Adrenal gland (tissue), 12 donors: ENCODE results near the gene HHIPL1. TPM values are rescaled to one million over a fixed set of nuclear protein-coding genes. Genes with fewer than 3 reads are reported as not detected.

Experiments used
- DNase-seq, 7 donors: peaks; one replicate each; pipeline ENCODE4 v3.0.0-alpha.2; 2019 to 2020
- H3K27ac ChIP-seq, 5 donors: fragments of 200-600 bp; sonication (generic) in 4 of 5; 1 replicate in 3 of 5; 2 replicates in 2 of 5; pipeline versions ENCODE4 v1.5.1 to v1.8.0; 2016 to 2020; ENCODE audit warnings: mild to moderate bottlenecking in 1 of 5
- H3K27me3 ChIP-seq: fragments of 200-600 bp; 2 replicates; pipeline ENCODE4 v1.8.0; 2021
- H3K36me3 ChIP-seq, 2 donors: fragments of 200-600 bp; replicated peaks in 1 of 2; 1 replicate in 1 of 2; 2 replicates in 1 of 2; pipeline versions ENCODE4 v1.5.1 to v1.8.0; 2018 to 2022
- H3K4me1 ChIP-seq, 2 donors: fragments of 200-600 bp; replicated peaks in 1 of 2; 1 replicate in 1 of 2; 2 replicates in 1 of 2; pipeline versions ENCODE4 v1.5.1 to v1.8.0; 2018 to 2021
- H3K4me3 ChIP-seq, 4 donors: fragments of 200-600 bp; sonication (generic) in 3 of 4; one replicate each; pipeline ENCODE4 v1.5.1; 2016 to 2018
- H3K9me3 ChIP-seq, 3 donors: fragments of 200-600 bp; sonication (generic) in 1 of 3; replicated peaks in 1 of 3; 1 replicate in 2 of 3; 2 replicates in 1 of 3; pipeline versions ENCODE4 v1.5.1 to v1.8.0; 2016 to 2021
- POLR2A ChIP-seq, 2 donors: fragments of 450-650 bp; IDR thresholded peaks; one replicate each; pipeline ENCODE4 v1.6.1; 2017; ENCODE audit warnings: antibody characterized with exemption in 2 of 2, mild to moderate bottlenecking in 2 of 2, moderate library complexity in 1 of 2
- WGBS, 4 donors: extraction: QIAGEN DNeasy Blood & Tissue Kit in 2 of 4; methylation state at CpG; one replicate each; pipeline versions ENCODE4 v1.1.5 to v1.1.7; 2013 to 2017; 5-methylcytosine and 5-hydroxymethylcytosine counted together
- intact Hi-C, 2 donors: fragments of 100-400 bp; cut with DNase I; formaldehyde crosslinking; loops; one replicate each; pipeline versions ENCODE4 v1.14.1 to v1.15.0; 2022 to 2023
- polyA plus RNA-seq, 3 donors: library from polyadenylated mRNA; stranded (reverse); fragments of 200-250 nt in 2 of 3; fragments of 350-450 nt in 1 of 3; fragmentation: Illumina TruSeq in 1 of 3; extraction: RNeasy Lipid Tissue Mini Kit (QIAGEN cat#74804) in 1 of 3; gene quantifications; one replicate each; pipeline ENCODE4 v1.2.3, GENCODE V29; 2013 to 2014
- total RNA-seq, 9 donors: library from RNA; depleted of rRNA in 4 of 9; stranded (reverse); fragments of >200 nt in 4 of 9; fragments of 120-200 nt in 1 of 9; fragmentation: NEBNext Ultra II Directional in 1 of 9; extraction: Animal tissue kit (Norgen Biotek cat#: 25700) in 1 of 9; gene quantifications; one replicate each; pipeline versions ENCODE4 v1.1.0 to v1.2.4, GENCODE V29; 2013 to 2023
- TF ChIP-seq, protein P1 (sequence below), 6 experiments: fragments of 450-650 bp in 4 of 6; fragments of 200-600 bp in 2 of 6; sonication (generic) in 1 of 6; IDR thresholded peaks; 1 replicate in 5 of 6; 2 replicates in 1 of 6; pipeline versions ENCODE4 v1.5.1 to v1.8.0; 2016 to 2021; ENCODE audit warnings: antibody characterized with exemption in 6 of 6, mild to moderate bottlenecking in 2 of 6, moderate library complexity in 1 of 6
- donor health status: healthy with polysubstance abuse.
- donor health status: Bipolar disorder and iron deficiency.
- donor health status: DM: yes; HTN: yes; CAD: no.
- donor health status: DM: no; HTN: no; CAD: no.
- donor health status: DM: no; HTN: no; CAD: no.
- donor health status: DM: yes; HTN: yes; CAD: no.

Gene HHIPL1
- total and polyA plus RNA-seq, 12 donors = 0.20 to 2.9 (median 1.3) TPM

- no peaks in the 10 kb centered on the region for H3K36me3 ChIP-seq
- H3K9me3 ChIP-seq = no peaks in the 10 kb centered on the region
- intact Hi-C loops = no loop called here
- no peak for TF ChIP-seq POLR2A (IDR thresholded peaks at IDR 0.05)
- TF ChIP-seq, protein P1, sequence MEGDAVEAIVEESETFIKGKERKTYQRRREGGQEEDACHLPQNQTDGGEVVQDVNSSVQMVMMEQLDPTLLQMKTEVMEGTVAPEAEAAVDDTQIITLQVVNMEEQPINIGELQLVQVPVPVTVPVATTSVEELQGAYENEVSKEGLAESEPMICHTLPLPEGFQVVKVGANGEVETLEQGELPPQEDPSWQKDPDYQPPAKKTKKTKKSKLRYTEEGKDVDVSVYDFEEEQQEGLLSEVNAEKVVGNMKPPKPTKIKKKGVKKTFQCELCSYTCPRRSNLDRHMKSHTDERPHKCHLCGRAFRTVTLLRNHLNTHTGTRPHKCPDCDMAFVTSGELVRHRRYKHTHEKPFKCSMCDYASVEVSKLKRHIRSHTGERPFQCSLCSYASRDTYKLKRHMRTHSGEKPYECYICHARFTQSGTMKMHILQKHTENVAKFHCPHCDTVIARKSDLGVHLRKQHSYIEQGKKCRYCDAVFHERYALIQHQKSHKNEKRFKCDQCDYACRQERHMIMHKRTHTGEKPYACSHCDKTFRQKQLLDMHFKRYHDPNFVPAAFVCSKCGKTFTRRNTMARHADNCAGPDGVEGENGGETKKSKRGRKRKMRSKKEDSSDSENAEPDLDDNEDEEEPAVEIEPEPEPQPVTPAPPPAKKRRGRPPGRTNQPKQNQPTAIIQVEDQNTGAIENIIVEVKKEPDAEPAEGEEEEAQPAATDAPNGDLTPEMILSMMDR (IDR thresholded peaks at IDR 0.05) = no peak
- no peak for DNase-seq
- no peak overlapping the region for H3K4me3 ChIP-seq
- no peaks in the 10 kb centered on the region for H3K4me1 ChIP-seq
- H3K27ac ChIP-seq = no peak overlapping the region
- no peaks in the 10 kb centered on the region for H3K27me3 ChIP-seq
- 93 to 99% (median 97%) methylated on average over 4 of the region's 4 CpGs for WGBS, 4 donors
Measured at GRCh38 chr14:99611646-99612045, 33.3 kb upstream of the HHIPL1 start.

GRCh38 chr14:99612071-99612737, 32.7 kb upstream of the HHIPL1 start:
- TF ChIP-seq, protein P1 (IDR thresholded peaks at IDR 0.05) = no peak
- TF ChIP-seq POLR2A (IDR thresholded peaks at IDR 0.05) = no peak
- no peaks in the 10 kb centered on the region for H3K4me1 ChIP-seq
- no peak overlapping the region for H3K4me3 ChIP-seq
- no peak overlapping the region for H3K27ac ChIP-seq
- H3K9me3 ChIP-seq = no peaks in the 10 kb centered on the region
- 70 to 80% (median 73%) methylated on average over 10 to 11 of the region's 11 CpGs for WGBS, 4 donors
- H3K27me3 ChIP-seq = no peaks in the 10 kb centered on the region
- H3K36me3 ChIP-seq = no peaks in the 10 kb centered on the region
- intact Hi-C loops = no loop called here
- DNase-seq = no peak

- DNase-seq = no peak
- H3K9me3 ChIP-seq = no peaks in the 10 kb centered on the region
- no peak overlapping the region for H3K4me3 ChIP-seq
- H3K27me3 ChIP-seq = no peaks in the 10 kb centered on the region
- no peak overlapping the region for H3K27ac ChIP-seq
- no peak for TF ChIP-seq POLR2A (IDR thresholded peaks at IDR 0.05)
- TF ChIP-seq, protein P1 (IDR thresholded peaks at IDR 0.05) = no peak
- H3K36me3 ChIP-seq = no peaks in the 10 kb centered on the region
- 76 to 80% (median 78%) methylated on average over 6 to 8 of the region's 8 CpGs for WGBS, 4 donors
- no peaks in the 10 kb centered on the region for H3K4me1 ChIP-seq
- intact Hi-C loops = no loop called here
Measured at GRCh38 chr14:99612738-99613330, 32.1 kb upstream of the HHIPL1 start.

DNA sequence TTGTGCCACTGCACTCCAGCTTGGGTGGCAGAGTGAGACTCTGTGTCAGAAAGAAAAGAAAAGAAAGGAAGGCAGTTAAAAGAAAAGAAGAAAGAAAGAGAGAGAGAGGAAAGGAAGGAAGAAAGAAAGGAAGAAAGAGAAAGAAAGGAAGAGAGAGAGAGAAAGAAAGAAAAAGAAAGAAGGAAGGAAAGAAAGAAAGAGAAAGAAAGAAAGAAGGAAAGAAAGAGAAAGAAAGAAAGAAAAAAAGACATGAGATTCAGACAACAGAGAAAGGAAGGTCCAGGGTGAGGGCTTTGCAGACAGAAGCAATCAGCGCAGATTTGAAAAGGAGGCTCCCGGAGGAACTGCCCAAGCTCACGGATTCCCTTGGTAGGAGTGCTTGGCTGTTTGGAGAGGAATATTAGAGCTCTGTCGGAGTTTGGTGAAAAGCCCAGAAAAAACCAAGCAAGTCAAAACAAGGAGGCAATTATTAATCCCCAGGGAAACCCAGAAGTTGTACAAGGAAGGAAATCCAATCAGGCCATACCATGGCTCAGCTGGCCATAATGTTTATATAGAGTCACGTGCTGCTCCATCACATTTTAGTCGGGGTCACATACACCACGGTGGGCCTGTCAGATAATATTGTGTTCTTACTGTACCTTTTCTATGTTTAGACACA, 29.3 kb upstream of the HHIPL1 start:
- intact Hi-C loops = no loop called here
- DNase-seq = no peak
- H3K4me3 ChIP-seq = no peak overlapping the region
- WGBS, 4 donors = 54 to 63% (median 59%) methylated on average over 7 of the region's 7 CpGs
- no peak overlapping the region for H3K27ac ChIP-seq
- no peaks in the 10 kb centered on the region for H3K27me3 ChIP-seq
- peaks cover 0 to 7% of the 10 kb centered on the region in 2 donors for H3K4me1 ChIP-seq
- no peak for TF ChIP-seq POLR2A (IDR thresholded peaks at IDR 0.05)
- TF ChIP-seq, protein P1 (IDR thresholded peaks at IDR 0.05) = no peak
- H3K9me3 ChIP-seq = no peaks in the 10 kb centered on the region
- no peaks in the 10 kb centered on the region for H3K36me3 ChIP-seq
